Psoas muscle (tissue), 8 donors: ENCODE measurements around the gene ARHGEF37. TPM values are rescaled to one million over a fixed set of nuclear protein-coding genes. Genes with fewer than 3 reads are reported as not detected.

Experiments used
- ATAC-seq, 4 donors: fragments of 200-7000 bp; cut with Tn5 transposase; one replicate each; pipeline ENCODE4 v1.9.1; 2020; ENCODE audit warnings: moderate library complexity in 3 of 4, mild to moderate bottlenecking in 2 of 4
- DNase-seq, 2 donors: peaks; one replicate each; pipeline ENCODE4 v3.0.0-alpha.2; 2020
- H3K27ac ChIP-seq: fragments of 200-600 bp; one replicate; pipeline ENCODE4 v1.8.0; 2022
- H3K27me3 ChIP-seq, 3 donors: fragments of 200-600 bp in 1 of 3; one replicate each; pipeline versions ENCODE4 v1.6.1 to v1.8.0; 2013 to 2022; ENCODE audit warnings: low read length in 2 of 3, mild to moderate bottlenecking in 2 of 3, moderate library complexity in 1 of 3; ENCODE audit not compliant: insufficient read depth in 3 of 3
- H3K36me3 ChIP-seq, 2 donors: fragments of 200-600 bp in 1 of 2; one replicate each; pipeline versions ENCODE4 v1.6.1 to v1.8.0; 2013 to 2022; ENCODE audit warnings: low read depth in 1 of 2, mild to moderate bottlenecking in 1 of 2, moderate library complexity in 1 of 2; ENCODE audit not compliant: insufficient read depth in 1 of 2
- H3K4me1 ChIP-seq: fragments of 200-600 bp; one replicate; pipeline ENCODE4 v1.8.0; 2022
- H3K4me3 ChIP-seq: fragments of 200-600 bp; one replicate; pipeline ENCODE4 v1.8.0; 2022; ENCODE audit warnings: mild to moderate bottlenecking
- H3K9me3 ChIP-seq: fragments of 200-600 bp; one replicate; pipeline ENCODE4 v1.8.0; 2022
- WGBS, 3 donors: extraction: QIAGEN DNeasy Blood & Tissue Kit; methylation state at CpG; one replicate each; pipeline versions ENCODE4 v1.1.6 to v1.1.7; 2013; 5-methylcytosine and 5-hydroxymethylcytosine counted together
- intact Hi-C, 2 donors: fragments of 100-400 bp; cut with DNase I; formaldehyde crosslinking; loops; one replicate each; pipeline versions ENCODE4 v1.11.0 to v1.14.2; 2022
- polyA plus RNA-seq, 3 donors: library from polyadenylated mRNA; stranded (reverse); fragments of 200-250 nt; gene quantifications; one replicate each; pipeline ENCODE4 v1.2.3, GENCODE V29; 2013
- total RNA-seq, 4 donors: library from RNA; stranded (reverse); fragmentation: NEBNext Ultra II Directional in 2 of 4; extraction: Animal tissue kit (Norgen Biotek cat#: 25700) in 2 of 4; gene quantifications; one replicate each; pipeline versions ENCODE4 v1.2.1 to v1.2.4, GENCODE V29; 2021 to 2023
- TF ChIP-seq, protein P1 (sequence below): fragments of 200-600 bp; IDR thresholded peaks from one replicate; pipeline ENCODE4 v1.8.0; 2022; ENCODE audit warnings: antibody characterized with exemption
- donor health status: healthy with polysubstance abuse.
- donor health status: DM: no; HTN: no; CAD: no; lungs with moderate emphysema.
- donor health status: Bipolar disorder and iron deficiency.
- donor health status: healthy.
- donor health status: DM: yes; HTN: yes; CAD: no.
- donor health status: DM: no; HTN: no; CAD: no.
- donor health status: DM: no; HTN: no; CAD: no.
- donor health status: DM: yes; HTN: yes; CAD: no.

Gene ARHGEF37
- total and polyA plus RNA-seq, 7 donors, result 2.3 to 29.3 (median 13.4) TPM

DNA sequence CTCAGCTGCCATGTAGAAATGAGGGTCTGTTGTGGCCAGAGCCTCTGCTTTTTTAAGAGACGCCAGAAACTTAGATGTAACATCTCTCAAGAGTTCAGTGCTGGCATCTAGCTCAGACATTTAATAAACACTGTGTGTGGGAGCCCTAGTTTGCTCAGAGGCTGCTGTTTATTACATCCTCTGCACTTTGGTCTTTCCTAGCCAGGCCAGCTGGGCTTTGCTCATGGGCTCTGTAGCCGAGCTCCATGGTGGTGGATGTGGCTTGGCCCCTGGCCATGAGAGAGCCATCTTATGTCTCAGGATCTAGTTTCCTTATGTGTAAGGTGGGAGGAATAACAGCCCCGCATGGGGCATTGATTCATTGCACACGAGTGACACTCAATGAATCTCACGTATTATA is 30.0 kb downstream of the ARHGEF37 start:
- Histone ChIP-seq H3K9me3 (no peaks in the 10 kb centered on the region), H3K4me3 (no peak overlapping the region), H3K27me3 (no peaks in the 10 kb centered on the region), H3K36me3 (peaks cover 2 to 31% of the 10 kb centered on the region in 2 donors), H3K27ac (peak overlapping the region; percentile 81), H3K4me1 (peaks cover 35% of the 10 kb centered on the region)
- intact Hi-C loops, result no loop called here
- peak; percentile 40 to 67 for DNase-seq
- WGBS, 3 donors, result 32 to 53% (median 36%) methylated on average over 5 of the region's 5 CpGs
- TF ChIP-seq, protein P1, sequence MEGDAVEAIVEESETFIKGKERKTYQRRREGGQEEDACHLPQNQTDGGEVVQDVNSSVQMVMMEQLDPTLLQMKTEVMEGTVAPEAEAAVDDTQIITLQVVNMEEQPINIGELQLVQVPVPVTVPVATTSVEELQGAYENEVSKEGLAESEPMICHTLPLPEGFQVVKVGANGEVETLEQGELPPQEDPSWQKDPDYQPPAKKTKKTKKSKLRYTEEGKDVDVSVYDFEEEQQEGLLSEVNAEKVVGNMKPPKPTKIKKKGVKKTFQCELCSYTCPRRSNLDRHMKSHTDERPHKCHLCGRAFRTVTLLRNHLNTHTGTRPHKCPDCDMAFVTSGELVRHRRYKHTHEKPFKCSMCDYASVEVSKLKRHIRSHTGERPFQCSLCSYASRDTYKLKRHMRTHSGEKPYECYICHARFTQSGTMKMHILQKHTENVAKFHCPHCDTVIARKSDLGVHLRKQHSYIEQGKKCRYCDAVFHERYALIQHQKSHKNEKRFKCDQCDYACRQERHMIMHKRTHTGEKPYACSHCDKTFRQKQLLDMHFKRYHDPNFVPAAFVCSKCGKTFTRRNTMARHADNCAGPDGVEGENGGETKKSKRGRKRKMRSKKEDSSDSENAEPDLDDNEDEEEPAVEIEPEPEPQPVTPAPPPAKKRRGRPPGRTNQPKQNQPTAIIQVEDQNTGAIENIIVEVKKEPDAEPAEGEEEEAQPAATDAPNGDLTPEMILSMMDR, result no peak
- peak; percentile 51 to 85 (median 66) for ATAC-seq

DNA sequence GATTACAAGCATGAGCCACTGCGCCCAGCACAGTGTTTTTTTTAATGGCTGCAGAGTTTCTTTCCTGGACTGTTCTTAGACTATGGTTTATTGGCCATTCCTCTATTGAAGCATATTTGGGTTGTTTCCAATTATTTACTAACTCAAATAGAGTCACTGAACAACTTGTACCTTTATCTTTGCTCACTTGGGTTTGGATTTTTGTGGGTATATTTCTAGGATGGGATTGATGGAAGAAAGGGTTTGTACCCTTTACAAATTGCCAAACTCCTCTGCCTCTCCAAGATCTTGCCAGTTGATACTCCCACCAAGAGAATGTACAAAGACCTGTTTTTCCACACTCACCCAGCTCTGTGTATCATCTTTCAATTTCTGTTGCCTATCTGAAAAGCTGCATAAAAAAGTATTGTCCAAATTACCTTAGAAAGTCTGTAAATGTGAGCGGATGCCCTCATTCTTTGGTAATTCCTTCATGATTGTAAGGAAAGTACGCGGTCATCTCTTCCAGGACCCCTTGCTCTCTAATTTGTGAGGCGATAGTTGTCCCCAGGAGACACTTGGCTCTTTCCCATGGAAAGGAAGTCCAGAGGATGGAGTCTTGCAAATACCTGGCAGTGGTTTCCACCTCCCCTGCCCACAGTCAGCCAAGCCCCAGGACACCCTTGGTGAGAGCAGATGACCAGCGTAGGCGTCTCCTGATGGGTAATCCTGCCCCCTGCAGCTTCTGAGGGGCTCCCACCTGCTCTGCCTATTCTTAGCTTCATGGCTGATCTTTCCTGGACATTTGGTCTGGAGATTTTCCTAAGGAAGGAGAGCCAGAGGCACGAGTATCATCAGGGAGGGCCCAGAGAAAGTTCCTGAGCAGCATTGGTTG is 33.0 kb downstream of the ARHGEF37 start:
- DNase-seq, result no peak
- no peaks in the 10 kb centered on the region for H3K27me3 ChIP-seq
- H3K4me1 ChIP-seq, result peaks cover 33% of the 10 kb centered on the region
- H3K4me3 ChIP-seq, result no peak overlapping the region
- H3K27ac ChIP-seq, result no peak overlapping the region
- no peaks in the 10 kb centered on the region for H3K9me3 ChIP-seq
- WGBS, 3 donors, result 60 to 78% (median 66%) methylated on average over 8 of the region's 8 CpGs
- ATAC-seq, result peak in 2 of 4 donors; percentile 39 to 54
- peaks cover 2 to 54% of the 10 kb centered on the region in 2 donors for H3K36me3 ChIP-seq
- TF ChIP-seq, protein P1, result no peak
- intact Hi-C loops, result no loop called here

DNA sequence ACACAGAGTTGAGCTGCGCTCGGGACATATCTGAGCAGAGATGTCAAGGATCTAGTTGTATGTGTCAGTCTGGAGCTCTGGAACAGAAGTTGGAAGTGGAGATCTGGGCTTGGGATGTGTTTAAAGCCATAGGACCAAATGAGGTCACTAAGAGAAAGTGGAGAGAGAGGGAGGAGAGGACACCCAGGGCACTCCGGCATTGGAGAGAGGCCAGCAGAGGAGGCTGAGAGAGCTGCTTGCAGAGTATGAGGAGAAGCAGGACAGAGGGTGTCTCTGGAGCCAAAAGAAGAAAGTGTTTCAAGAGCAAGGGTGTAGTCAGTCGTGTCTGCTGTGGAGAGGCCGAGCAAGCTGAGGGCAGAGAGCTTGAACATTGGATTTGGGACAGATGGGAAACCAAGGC is 34.7 kb downstream of the ARHGEF37 start:
- Histone ChIP-seq H3K9me3 (no peaks in the 10 kb centered on the region), H3K4me3 (no peak overlapping the region), H3K36me3 (peaks cover 0 to 57% of the 10 kb centered on the region in 2 donors), H3K4me1 (peaks cover 29% of the 10 kb centered on the region), H3K27me3 (no peaks in the 10 kb centered on the region), H3K27ac (no peak overlapping the region)
- intact Hi-C loops, result loop anchor here in 1 of 2 donors (5.0 kb wide), 1 partner anchor 174 kb away; no protein-coding TSS in a partner anchor
- peak in 1 of 2 donors; percentile 54 for DNase-seq
- ATAC-seq, result peak in 2 of 4 donors; percentile 13 to 23
- TF ChIP-seq, protein P1, result no peak
- 47 to 70% (median 50%) methylated on average over 5 of the region's 5 CpGs for WGBS, 3 donors

DNA sequence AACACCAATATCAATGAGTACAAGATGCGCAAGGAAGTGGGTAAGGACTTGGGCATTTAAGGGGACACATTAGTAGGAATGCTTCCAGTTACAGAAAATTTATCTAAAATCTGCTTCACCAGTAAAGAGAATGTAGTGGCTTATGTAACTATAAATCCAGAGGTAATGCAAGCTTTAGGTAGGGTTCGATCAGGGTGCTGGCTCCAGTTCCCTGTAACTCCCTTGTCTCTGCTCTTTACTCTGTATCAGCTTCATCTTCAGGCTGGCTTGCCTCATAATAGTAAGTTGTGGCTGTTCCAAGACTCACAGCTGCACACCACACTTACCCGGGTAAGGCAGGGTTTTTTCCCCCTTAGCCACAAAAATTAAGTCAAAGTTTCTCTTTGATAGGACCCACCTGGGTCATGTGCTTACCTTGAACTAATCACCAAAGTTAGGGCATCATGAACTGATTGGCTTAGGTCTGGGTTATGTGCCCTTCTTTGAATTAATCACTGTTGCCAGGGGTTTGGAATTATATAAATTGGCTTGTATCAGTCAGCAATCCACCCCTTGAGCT is 35.5 kb downstream of the ARHGEF37 start:
- H3K4me3 ChIP-seq, result no peak overlapping the region
- no peaks in the 10 kb centered on the region for H3K9me3 ChIP-seq
- 62 to 76% (median 63%) methylated on average over 3 of the region's 3 CpGs for WGBS, 3 donors
- H3K36me3 ChIP-seq, result peaks cover 0 to 65% of the 10 kb centered on the region in 2 donors
- H3K27ac ChIP-seq, result no peak overlapping the region
- no peaks in the 10 kb centered on the region for H3K27me3 ChIP-seq
- TF ChIP-seq, protein P1, result no peak
- DNase-seq, result no peak
- intact Hi-C loops, result loop anchor here in 1 of 2 donors (5.0 kb wide), 1 partner anchor 175 kb away; no protein-coding TSS in a partner anchor
- H3K4me1 ChIP-seq, result peaks cover 24% of the 10 kb centered on the region
- no peak for ATAC-seq
